ENCODE data around the gene MSMO1. TPM values are rescaled to one million over a fixed set of nuclear protein-coding genes. Genes with fewer than 3 reads are reported as not detected.

MSMO1 gene
- total and polyA plus RNA-seq, 9 donors = 20.5 to 34.3 (median 29.0) TPM

GRCh38 chr4:165293927-165294649, 33.4 kb upstream of the MSMO1 start:
- no CpG with 5 or more reads among the region's 2 CpGs for whole genome bisulfite sequencing (ENCODE audit: insufficient coverage)
- Histone ChIP-seq H3K27me3 (ENCODE audit: control insufficient read depth, insufficient read depth, low read length) (no peaks in the 10 kb centered on the region), H3K4me1 (ENCODE audit: control insufficient read depth, insufficient read depth, low read length) (peaks cover 2% of the 10 kb centered on the region), H3K36me3 (ENCODE audit: control insufficient read depth, insufficient read depth, low read length) (no peaks in the 10 kb centered on the region), H3K27ac (ENCODE audit: low read length) (no peak overlapping the region), H3K4me3 (ENCODE audit: low read length) (no peak overlapping the region), H3K9me3 (replicated peaks; ENCODE audit: control insufficient read depth, low read depth, low read length) (no peaks in the 10 kb centered on the region)
- peak; percentile 30 for DNase-seq

- 70% methylated on average over 2 of the region's 5 CpGs for WGBS (ENCODE audit: insufficient coverage)
- Histone ChIP-seq H3K9me3 (replicated peaks; ENCODE audit: control insufficient read depth, low read depth, low read length) (no peaks in the 10 kb centered on the region), H3K36me3 (ENCODE audit: control insufficient read depth, insufficient read depth, low read length) (no peaks in the 10 kb centered on the region), H3K27me3 (ENCODE audit: control insufficient read depth, insufficient read depth, low read length) (no peaks in the 10 kb centered on the region), H3K27ac (ENCODE audit: low read length) (peak overlapping the region; percentile 29), H3K4me3 (ENCODE audit: low read length) (no peak overlapping the region), H3K4me1 (ENCODE audit: control insufficient read depth, insufficient read depth, low read length) (peaks cover 2% of the 10 kb centered on the region)
- DNase-seq = peak; percentile 4
Measured at GRCh38 chr4:165294907-165295306, 32.6 kb upstream of the MSMO1 start.

GRCh38 chr4:165297626-165298025, 29.8 kb upstream of the MSMO1 start:
- H3K27me3 ChIP-seq (ENCODE audit: control insufficient read depth, insufficient read depth, low read length) = no peaks in the 10 kb centered on the region
- H3K36me3 ChIP-seq (ENCODE audit: control insufficient read depth, insufficient read depth, low read length) = no peaks in the 10 kb centered on the region
- no peak overlapping the region for H3K27ac ChIP-seq (ENCODE audit: low read length)
- peaks cover 2% of the 10 kb centered on the region for H3K4me1 ChIP-seq (ENCODE audit: control insufficient read depth, insufficient read depth, low read length)
- WGBS (ENCODE audit: insufficient coverage) = 100% methylated on average over 2 of the region's 8 CpGs
- H3K4me3 ChIP-seq (ENCODE audit: low read length) = no peak overlapping the region
- no peak for DNase-seq
- H3K9me3 ChIP-seq (replicated peaks; ENCODE audit: control insufficient read depth, low read depth, low read length) = no peaks in the 10 kb centered on the region

GRCh38 chr4:165299399-165300060, 27.9 kb upstream of the MSMO1 start:
- no peaks in the 10 kb centered on the region for H3K9me3 ChIP-seq (replicated peaks; ENCODE audit: control insufficient read depth, low read depth, low read length)
- H3K36me3 ChIP-seq (ENCODE audit: control insufficient read depth, insufficient read depth, low read length) = no peaks in the 10 kb centered on the region
- peaks cover 2% of the 10 kb centered on the region for H3K4me1 ChIP-seq (ENCODE audit: control insufficient read depth, insufficient read depth, low read length)
- H3K27me3 ChIP-seq (ENCODE audit: control insufficient read depth, insufficient read depth, low read length) = no peaks in the 10 kb centered on the region
- H3K27ac ChIP-seq (ENCODE audit: low read length) = no peak overlapping the region
- H3K4me3 ChIP-seq (ENCODE audit: low read length) = no peak overlapping the region
- no peak for DNase-seq
- WGBS (ENCODE audit: insufficient coverage) = 60% methylated on average over 1 of the region's 5 CpGs

- Histone ChIP-seq H3K4me3 (ENCODE audit: low read length) (no peak overlapping the region), H3K27me3 (ENCODE audit: control insufficient read depth, insufficient read depth, low read length) (no peaks in the 10 kb centered on the region), H3K27ac (ENCODE audit: low read length) (no peak overlapping the region), H3K36me3 (ENCODE audit: control insufficient read depth, insufficient read depth, low read length) (no peaks in the 10 kb centered on the region), H3K4me1 (ENCODE audit: control insufficient read depth, insufficient read depth, low read length) (no peaks in the 10 kb centered on the region), H3K9me3 (replicated peaks; ENCODE audit: control insufficient read depth, low read depth, low read length) (no peaks in the 10 kb centered on the region)
- peak; percentile 25 for DNase-seq
- no CpG with 5 or more reads among the region's 1 CpG for WGBS (ENCODE audit: insufficient coverage)
Measured at GRCh38 chr4:165301833-165302232, 25.6 kb upstream of the MSMO1 start.

- Histone ChIP-seq H3K36me3 (ENCODE audit: control insufficient read depth, insufficient read depth, low read length) (no peaks in the 10 kb centered on the region), H3K27ac (ENCODE audit: low read length) (no peak overlapping the region), H3K9me3 (replicated peaks; ENCODE audit: control insufficient read depth, low read depth, low read length) (no peaks in the 10 kb centered on the region), H3K4me1 (ENCODE audit: control insufficient read depth, insufficient read depth, low read length) (no peaks in the 10 kb centered on the region), H3K27me3 (ENCODE audit: control insufficient read depth, insufficient read depth, low read length) (no peaks in the 10 kb centered on the region), H3K4me3 (ENCODE audit: low read length) (no peak overlapping the region)
- DNase-seq = no peak
- WGBS (ENCODE audit: insufficient coverage) = no CpG with 5 or more reads among the region's 1 CpG
Measured at GRCh38 chr4:165302658-165303057, 24.8 kb upstream of the MSMO1 start.

GRCh38 chr4:165308166-165308565, 19.3 kb upstream of the MSMO1 start:
- no peaks in the 10 kb centered on the region for H3K4me1 ChIP-seq (ENCODE audit: control insufficient read depth, insufficient read depth, low read length)
- no peak for DNase-seq
- no peaks in the 10 kb centered on the region for H3K27me3 ChIP-seq (ENCODE audit: control insufficient read depth, insufficient read depth, low read length)
- H3K36me3 ChIP-seq (ENCODE audit: control insufficient read depth, insufficient read depth, low read length) = peaks cover 2% of the 10 kb centered on the region
- no peaks in the 10 kb centered on the region for H3K9me3 ChIP-seq (replicated peaks; ENCODE audit: control insufficient read depth, low read depth, low read length)
- no peak overlapping the region for H3K4me3 ChIP-seq (ENCODE audit: low read length)
- WGBS (ENCODE audit: insufficient coverage) = no CpG with 5 or more reads among the region's 1 CpG
- H3K27ac ChIP-seq (ENCODE audit: low read length) = no peak overlapping the region

- Histone ChIP-seq H3K27me3 (ENCODE audit: control insufficient read depth, insufficient read depth, low read length) (no peaks in the 10 kb centered on the region), H3K9me3 (replicated peaks; ENCODE audit: control insufficient read depth, low read depth, low read length) (no peaks in the 10 kb centered on the region), H3K36me3 (ENCODE audit: control insufficient read depth, insufficient read depth, low read length) (peaks cover 2% of the 10 kb centered on the region), H3K27ac (ENCODE audit: low read length) (no peak overlapping the region), H3K4me3 (ENCODE audit: low read length) (no peak overlapping the region), H3K4me1 (ENCODE audit: control insufficient read depth, insufficient read depth, low read length) (no peaks in the 10 kb centered on the region)
- no peak for DNase-seq
- 51% methylated on average over 2 of the region's 2 CpGs for WGBS (ENCODE audit: insufficient coverage)
Measured at GRCh38 chr4:165308606-165309005, 18.9 kb upstream of the MSMO1 start.

- WGBS (ENCODE audit: insufficient coverage) = no CpG with 5 or more reads among the region's 4 CpGs
- H3K4me1 ChIP-seq (ENCODE audit: control insufficient read depth, insufficient read depth, low read length) = no peaks in the 10 kb centered on the region
Measured at GRCh38 chr4:165309456-165309855, 18.0 kb upstream of the MSMO1 start.

GRCh38 chr4:165312506-165312905, 15.0 kb upstream of the MSMO1 start:
- no peak for DNase-seq
- peaks cover 2% of the 10 kb centered on the region for H3K36me3 ChIP-seq (ENCODE audit: control insufficient read depth, insufficient read depth, low read length)
- no peaks in the 10 kb centered on the region for H3K9me3 ChIP-seq (replicated peaks; ENCODE audit: control insufficient read depth, low read depth, low read length)

More at GRCh38 chr4:165309456-165309855, 18.0 kb upstream of the MSMO1 start:
- no peak overlapping the region for H3K27ac ChIP-seq (ENCODE audit: low read length)
- no peaks in the 10 kb centered on the region for H3K9me3 ChIP-seq (replicated peaks; ENCODE audit: control insufficient read depth, low read depth, low read length)
- no peaks in the 10 kb centered on the region for H3K27me3 ChIP-seq (ENCODE audit: control insufficient read depth, insufficient read depth, low read length)
- no peak for DNase-seq
- H3K36me3 ChIP-seq (ENCODE audit: control insufficient read depth, insufficient read depth, low read length) = peaks cover 2% of the 10 kb centered on the region
- H3K4me3 ChIP-seq (ENCODE audit: low read length) = no peak overlapping the region

More at GRCh38 chr4:165312506-165312905, 15.0 kb upstream of the MSMO1 start:
- H3K4me1 ChIP-seq (ENCODE audit: control insufficient read depth, insufficient read depth, low read length) = no peaks in the 10 kb centered on the region
- no peak overlapping the region for H3K4me3 ChIP-seq (ENCODE audit: low read length)
- H3K27me3 ChIP-seq (ENCODE audit: control insufficient read depth, insufficient read depth, low read length) = no peaks in the 10 kb centered on the region
- no peak overlapping the region for H3K27ac ChIP-seq (ENCODE audit: low read length)
- no CpG with 5 or more reads among the region's 2 CpGs for WGBS (ENCODE audit: insufficient coverage)
